Islet of Langerhans (tissue), 1 donor: ENCODE measurements around the gene SHISA6.

Source experiments
- FAIRE-seq: peaks from one replicate; lab custom pipeline; 2011; peaks lifted over from hg19 to GRCh38; lab: Jason Lieb, UNC

Gene SHISA6

DNA sequence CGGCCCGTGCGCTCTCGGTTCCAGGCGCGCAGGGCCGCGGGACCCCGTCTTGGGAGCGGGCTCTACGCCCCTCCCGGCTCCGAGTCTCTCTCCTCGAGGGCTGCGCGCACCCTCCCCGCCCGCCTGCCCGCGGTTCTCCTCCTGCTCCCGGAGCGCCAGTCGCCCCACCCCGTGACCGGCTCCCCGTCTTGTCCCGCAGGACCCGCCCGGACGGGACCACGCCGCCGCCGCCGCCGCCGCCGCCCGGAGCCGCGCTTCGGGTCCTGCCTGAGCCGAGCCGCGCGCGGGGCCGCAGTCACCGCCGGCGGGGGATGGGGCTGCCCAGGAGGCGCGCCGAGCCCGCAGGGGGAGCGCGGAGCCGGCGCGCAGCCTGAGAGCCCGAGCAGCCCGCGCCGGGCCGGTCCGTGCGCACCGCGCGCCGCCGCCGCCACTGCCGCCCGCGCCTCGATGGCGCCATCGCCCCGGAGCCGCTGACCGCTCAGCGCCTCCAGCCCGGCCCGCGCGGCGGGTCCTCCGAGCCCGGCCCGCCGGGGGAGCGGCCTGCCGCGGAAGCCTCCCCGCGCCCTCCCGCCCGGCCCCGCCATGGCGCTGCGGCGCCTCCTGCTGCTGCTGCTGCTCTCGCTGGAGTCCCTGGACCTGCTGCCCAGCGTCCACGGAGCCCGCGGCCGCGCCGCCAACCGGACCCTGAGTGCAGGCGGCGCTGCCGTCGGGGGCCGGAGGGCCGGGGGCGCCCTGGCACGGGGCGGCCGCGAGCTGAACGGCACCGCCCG lies at the start of gene SHISA6:
SHISA6 (plus strand) TSS at position 373 of the 770 bp plus-strand sequence.
- no peak for FAIRE-seq

DNA sequence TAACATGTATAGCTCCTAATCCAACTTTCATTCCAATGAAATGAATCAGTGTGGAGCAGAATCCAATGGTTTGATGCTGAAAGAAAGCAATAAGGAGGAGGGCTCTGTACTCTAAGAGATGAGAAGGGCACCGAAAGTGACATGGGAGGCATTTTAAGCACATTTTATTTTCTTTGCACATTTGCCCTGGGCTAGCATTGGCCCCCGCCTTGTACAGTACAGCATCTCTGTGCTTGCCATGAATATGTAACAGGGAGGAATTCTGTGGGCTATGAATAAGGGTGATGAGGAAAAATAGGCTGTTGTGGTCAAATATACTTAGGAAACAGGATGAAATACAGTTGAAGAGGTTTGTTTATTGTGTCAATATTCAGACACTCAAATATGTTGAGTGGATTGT lies 45.2 kb upstream of the SHISA6 start:
- FAIRE-seq: no peak

DNA sequence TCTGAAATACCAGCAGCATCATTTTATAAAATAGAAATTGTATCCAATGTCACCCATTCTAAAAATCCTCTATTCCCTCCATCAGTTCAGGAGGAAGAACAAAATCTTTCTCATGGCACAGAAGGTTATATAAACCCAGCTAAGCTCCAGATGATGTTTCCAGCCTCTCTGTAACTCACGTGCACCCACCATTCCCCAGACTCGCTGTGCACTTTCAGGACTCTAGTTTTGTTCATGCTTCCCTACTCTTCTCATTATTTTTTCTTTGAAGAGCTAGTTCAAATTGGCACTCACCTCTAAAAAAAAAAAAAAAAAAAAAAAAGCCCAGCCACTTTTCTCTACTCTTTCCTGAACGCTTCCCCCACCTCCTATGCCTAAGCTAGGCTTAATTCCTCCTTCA lies 36.0 kb upstream of the SHISA6 start:
- FAIRE-seq: no peak

DNA sequence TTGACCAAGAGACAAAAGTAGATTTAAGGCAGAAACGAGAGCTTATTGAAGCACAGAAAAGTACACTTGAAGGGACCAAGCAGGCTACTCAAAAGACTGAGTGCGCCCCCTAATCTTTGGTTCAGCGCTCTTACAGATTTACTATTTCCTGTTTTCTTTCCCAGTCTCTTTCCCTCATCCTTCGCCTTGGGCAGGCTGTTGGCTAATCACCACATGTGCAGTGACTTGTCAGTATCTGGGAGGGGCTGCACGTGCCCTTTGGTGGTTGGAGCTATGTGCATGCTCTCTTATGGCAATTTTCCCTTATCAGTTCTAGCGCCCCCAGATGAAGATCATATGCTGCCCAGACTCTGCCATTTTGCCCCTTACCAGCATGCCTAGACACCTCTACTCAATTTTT lies 35.4 kb upstream of the SHISA6 start:
- FAIRE-seq: no peak

DNA sequence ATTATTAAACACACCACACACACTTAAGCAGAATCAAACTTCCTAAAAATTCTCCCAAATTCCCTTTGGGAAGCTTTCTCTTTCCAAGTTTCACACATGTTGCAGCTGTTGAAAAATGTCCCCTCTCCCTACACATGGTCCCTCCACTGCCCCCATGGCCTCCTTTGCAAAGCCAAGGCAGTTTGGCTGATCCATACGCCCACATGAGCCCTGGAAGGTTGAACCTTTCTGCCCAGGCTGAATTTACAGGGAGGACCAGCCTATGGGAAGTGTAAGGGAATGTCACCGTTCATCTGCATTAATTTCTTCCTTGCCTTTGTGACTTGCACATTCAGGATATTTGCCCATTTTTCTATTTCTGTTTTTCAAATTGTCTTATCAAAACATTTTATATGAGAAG lies 31.1 kb upstream of the SHISA6 start:
- FAIRE-seq: no peak

DNA sequence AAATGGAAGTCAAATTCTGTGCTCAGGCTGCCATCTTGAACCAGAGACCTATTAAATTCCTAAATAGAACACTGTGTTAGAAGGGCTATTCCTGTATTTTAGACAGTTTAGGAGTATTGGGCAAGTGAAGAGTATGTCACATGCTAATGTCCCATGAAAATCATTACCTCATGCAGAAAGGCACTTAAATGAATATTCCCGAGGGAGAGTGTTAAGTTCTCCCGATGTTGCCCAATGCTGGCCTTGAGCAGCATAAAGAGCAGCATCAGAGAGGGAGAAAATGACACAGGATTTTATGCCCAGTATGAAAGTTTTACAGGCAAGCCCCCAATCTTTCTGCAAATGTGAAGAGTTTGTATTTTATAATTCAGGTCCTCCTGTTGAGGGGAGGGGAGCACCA lies 28.2 kb upstream of the SHISA6 start:
- FAIRE-seq: no peak

DNA sequence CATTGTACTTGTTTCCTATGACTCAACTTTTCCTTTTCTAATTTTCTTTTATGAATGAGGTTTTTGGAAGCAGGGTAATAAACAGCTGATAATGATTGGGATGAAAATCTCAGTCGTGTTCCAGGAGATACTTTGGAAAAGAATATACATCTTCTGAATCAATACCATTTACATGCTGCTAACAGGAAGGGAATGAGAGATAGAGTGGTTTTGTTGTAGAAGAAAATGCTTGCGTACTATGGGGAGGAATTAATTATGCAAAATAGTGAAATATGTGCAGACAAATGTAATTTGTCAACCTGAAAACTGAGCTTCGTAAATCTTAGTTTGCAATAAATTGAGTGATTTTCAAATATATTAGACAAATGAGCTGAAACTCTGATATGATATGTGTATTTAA lies 24.0 kb upstream of the SHISA6 start:
- no peak for FAIRE-seq

DNA sequence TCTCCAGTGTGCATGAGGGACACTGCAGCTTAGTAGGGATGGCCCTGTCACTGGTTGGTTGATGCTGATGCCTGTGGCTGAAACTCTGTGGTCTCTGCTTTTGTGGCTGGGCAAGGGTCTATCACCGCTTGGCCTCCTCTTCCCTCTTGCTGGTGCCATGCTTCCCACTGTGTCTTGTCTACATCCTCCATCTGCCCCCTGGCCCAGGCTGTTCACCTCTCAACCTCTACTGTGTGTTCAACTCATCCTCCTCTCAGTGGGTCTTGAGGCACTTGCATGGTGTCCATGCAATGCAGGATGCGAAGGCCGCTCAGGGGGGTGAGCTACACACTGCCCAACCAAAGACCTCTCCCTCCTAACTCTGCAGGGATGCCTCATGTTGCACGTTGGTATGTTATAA lies 19.8 kb upstream of the SHISA6 start:
- FAIRE-seq: no peak

DNA sequence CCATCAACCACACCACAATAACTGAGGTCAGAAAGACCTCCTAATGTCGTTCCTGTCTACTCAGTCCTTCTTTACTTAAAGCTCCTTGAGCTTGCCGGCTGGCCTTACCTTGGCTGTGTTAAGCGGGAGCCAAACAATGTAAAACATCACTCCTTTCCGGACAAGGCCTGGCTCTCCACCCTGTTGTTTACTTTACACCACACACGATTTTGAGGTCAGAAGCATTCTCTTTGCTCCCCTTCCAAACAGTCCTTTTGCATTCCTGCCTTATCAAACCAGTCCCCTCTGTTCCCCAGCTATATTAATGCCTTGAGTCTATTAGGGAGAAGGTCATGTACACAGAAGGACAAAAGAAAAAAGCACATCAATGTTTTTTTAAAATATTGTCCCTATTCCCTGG lies 19.3 kb upstream of the SHISA6 start:
- FAIRE-seq: no peak

DNA sequence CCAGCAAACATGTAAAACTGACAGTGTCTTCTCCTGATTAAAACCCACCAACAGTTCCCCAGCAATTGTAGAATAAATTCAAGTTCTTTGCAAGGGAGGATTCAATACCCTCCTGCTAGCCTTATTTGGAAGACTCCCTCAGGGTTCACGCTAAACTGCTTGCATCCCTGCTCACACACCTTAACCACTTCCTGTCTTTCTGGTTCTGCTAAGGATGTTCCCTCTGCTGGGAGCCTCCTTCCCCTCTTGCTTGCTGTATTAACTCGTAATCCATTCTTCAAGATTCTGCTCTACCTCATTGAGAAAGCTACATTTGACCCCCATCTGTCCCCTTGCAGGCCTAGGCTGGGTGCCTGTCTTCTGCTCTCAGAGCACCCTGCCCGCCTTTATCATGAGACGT lies 2.3 kb upstream of the SHISA6 start:
- no peak for FAIRE-seq

DNA sequence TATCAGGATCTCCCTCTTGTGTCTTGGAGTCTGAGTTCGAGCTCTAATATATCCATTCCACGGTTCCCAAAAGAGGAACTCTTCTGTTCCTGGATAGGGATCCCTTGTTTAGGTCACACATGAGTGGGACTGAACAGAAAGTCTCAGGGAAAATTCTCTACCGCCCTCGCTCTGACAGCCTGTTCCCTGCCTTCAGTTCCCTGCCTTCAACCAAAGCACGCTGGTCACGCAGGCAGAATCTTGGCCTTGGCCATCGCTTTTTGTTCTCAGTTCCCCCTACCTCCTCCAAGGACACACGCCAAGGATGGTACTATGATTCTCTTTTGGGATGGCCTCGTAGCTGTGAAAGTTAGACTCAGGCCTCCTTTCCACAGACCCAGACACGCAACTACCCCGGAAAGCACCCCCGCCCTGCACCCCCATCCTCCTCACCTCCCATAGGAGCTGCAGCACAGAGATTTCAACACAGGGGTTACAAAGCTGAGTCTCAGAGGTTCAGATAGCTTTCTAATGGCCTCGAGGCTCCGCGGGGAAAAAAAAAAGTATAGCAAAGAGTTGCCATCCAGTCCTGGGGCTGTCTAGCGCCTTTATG lies 1.5 kb upstream of the SHISA6 start:
- no peak for FAIRE-seq

DNA sequence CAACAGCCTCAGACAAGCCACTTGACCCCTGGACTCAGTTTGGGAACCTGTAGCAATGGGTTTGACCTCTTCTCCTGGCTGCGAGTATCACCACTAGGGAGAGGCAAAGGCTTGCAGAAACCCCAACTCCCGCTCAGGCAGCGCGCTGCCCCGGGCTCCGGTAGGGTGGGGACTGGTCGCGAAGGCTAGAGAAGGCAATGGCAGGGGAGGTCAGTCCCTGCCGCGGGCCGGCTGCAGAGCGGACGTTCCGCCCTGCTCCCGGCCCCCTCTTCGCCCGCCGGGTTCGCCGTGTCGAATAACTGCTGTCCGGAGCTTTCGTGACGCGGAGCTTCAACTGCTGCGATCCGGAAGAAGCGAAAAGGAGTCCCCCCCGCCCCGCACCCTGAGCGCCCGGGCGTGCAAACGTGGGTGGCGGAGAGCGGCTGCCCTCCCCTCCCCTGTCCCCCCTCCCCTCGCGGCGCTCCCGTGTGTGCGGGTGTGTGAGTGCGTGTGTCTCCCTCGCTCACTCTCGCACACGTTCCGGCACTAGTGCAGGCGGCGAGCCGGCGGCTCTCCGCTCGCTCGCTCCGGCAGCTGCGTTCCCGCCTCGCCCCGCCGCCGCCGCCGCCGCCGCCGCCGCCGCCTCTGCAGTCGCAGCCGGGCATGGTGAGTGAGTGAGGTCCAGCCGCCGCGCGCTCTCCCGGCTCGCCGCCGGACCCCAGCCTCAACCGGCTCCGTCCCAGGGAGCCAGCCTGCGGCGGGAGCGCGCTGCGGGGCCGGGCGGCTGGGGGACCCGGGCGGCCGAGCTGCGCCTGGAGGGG lies 772 bp upstream of the SHISA6 start:
- no peak for FAIRE-seq

DNA sequence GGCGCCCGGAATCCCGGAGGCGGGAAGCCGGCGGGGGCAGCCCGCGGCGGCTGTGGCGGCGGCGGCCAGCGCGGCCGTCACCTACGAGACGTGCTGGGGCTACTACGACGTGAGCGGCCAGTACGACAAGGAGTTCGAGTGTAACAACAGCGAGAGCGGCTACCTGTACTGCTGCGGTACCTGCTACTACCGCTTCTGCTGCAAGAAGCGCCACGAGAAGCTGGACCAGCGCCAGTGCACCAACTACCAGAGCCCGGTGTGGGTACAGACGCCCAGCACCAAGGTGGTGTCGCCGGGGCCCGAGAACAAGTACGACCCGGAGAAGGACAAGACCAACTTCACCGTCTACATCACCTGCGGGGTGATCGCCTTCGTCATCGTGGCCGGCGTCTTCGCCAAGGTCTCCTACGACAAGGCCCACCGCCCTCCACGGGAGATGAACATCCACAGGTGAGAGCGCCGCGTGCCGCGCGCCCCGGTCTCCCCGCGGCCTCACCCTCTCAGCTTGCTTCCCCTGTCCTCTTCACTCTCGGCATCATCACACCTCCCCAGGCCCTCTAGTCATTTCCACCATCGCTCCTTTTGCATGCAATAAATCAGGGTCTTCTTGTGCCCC lies 706 bp downstream of the SHISA6 start:
- FAIRE-seq: no peak

DNA sequence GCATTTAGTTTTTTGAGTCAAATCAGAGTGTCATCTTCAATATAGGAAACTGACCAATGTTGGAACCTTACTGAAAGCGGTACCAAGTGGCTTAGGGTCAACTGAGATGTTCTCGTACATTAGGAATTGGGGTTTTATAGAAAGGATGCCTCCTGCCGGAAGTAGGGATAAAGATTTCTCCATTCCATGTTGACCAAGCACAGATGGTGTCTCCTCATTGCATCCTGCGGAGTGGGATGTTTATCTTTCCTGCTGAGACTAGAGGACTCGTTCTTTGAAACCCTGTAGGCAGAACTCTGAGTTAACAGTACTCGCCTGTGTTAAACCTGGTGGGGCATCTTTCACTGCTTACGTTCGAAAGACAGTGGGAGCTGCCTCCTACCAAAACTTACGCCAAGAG lies 1.4 kb downstream of the SHISA6 start:
- FAIRE-seq: no peak

DNA sequence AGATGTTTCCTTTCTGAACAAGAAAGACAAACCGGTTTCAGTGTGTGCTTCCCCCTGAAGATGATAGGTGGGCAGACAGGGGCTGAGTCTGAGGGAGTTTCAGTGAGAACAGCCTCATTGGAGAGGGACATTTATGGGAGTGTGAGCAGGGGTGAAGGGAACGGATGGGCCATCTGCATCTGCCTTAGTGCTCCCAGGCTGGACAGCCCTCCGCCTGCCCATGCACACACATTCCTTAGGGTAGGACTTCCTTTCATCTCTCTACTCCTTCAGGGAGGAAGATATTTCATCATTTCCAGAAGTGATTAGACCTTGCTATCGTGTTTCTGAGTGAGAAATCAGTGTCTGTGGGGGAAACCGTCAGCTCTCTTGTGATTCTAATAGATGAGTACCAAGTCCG lies 3.8 kb downstream of the SHISA6 start:
- FAIRE-seq: no peak

DNA sequence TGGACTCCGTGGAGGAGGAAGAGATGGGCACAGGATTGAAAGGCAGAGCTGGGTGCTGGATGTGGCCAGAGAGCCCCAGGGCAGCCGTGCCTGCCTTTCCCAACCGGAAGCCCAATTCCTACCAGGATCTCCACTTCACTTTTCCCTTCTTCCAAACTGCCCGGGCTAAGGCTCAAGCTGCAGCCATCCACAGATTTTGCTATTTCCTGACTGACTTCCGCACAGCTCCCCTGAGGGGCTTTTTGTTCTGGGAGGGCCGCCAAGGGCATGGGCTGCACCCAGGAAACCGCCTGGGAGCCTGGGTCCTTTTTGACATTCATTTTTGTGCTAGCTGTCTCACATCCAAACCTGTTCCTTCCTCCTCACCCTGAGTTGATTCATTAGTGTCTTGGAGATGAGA lies 4.2 kb downstream of the SHISA6 start:
- FAIRE-seq: no peak

DNA sequence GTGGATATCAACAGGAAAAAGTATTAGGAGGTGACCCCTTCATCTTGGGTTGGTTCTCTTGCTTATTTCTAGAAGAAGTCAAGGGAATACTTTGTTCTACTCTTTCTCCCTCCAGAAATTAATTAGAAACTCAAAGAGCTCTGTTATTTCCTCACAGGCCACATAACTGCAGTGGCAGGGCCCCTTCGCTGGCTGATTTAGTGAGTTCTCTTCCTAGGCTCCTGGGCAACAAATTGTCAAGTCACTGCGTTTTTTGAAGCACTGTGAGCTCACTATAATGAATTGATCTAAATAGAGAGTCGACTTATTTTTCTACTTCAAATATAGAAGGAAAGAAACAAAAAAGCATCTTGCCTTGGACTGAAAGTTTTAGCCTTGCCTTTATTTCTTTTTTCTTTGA lies 4.8 kb downstream of the SHISA6 start:
- no peak for FAIRE-seq

DNA sequence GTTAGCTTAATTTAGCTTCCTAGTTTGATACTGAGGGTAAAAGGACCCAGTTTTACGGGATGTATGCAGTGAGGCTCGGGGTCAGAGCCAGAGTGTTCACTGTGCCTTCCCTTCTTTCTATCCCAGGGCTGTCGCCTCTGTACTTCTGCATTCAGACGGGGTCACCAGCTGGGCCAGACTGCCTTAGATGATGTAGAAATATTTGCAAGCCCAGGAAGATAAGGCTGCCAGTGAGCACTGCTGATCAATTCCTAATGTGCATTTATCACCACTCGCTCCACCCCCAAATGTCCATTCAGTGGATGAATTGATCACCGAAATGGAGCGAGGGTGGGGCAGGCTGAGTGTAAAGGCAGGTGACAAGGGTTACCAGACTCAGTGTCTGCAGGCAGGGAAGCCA lies 9.1 kb downstream of the SHISA6 start:
- no peak for FAIRE-seq

DNA sequence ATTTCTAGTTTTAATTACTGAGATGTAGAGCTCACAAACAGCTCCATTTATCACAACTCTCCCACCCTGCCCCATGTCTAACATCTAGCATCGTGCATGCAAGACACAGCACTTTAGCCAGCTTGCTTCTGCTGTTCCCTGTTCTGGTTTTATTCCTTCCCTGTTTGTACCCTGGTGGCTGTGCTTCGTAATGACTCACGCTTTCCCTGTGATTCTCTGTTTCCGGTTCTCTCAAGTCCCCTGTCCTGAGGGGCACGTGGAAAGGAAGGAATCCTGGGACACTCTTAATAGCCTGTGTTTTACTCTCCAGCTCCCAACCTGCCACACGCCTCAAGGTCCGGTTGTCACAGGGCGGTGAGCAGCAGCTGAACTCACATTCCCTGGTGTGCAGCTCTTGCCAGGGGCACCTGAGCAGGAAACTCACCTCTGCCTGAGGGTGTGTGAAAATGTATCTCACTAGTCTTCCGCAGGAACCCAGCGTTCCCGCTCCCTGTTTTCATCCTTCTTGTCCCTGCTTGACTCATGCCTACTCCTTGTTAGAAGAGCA lies 10.6 kb downstream of the SHISA6 start:
- FAIRE-seq: no peak

DNA sequence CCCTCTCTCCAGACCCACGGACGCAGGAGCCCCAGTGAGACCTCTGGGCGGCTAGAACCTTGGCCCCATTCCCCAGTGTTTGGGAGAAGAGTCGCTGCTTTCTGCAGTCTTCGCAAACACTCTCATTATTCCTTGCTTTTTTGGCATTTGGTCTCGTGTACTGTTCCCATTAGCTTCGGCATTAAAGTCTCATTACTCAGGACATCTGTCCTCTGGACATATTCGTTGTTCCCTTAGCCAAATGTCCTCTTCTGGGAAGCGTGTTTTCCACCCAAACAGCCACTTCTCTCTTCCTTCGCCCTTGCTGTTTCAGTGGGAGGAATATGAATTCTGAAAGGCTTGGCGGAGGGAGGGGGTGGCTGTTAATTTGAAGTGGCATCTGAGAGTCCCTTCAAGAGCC lies 11.1 kb downstream of the SHISA6 start:
- FAIRE-seq: no peak

DNA sequence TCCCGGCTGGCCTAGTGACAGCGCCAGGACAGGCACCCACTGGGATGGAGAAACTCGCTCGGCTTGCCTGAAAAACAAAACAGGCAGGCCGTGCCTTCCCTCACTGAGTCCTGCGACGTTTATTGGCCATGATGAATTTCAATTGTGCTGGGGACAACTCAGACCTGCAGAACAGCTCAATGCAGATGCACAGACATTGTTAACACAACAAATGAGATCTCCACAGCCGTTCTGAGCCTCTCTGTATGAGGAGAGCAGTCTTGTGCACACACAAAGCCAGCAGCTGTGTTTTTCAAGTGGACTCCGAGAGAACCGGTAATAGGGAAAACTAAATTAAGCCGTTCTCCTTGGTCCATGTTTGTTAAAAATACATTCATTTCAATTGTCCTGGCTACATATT lies 15.9 kb downstream of the SHISA6 start:
- no peak for FAIRE-seq

DNA sequence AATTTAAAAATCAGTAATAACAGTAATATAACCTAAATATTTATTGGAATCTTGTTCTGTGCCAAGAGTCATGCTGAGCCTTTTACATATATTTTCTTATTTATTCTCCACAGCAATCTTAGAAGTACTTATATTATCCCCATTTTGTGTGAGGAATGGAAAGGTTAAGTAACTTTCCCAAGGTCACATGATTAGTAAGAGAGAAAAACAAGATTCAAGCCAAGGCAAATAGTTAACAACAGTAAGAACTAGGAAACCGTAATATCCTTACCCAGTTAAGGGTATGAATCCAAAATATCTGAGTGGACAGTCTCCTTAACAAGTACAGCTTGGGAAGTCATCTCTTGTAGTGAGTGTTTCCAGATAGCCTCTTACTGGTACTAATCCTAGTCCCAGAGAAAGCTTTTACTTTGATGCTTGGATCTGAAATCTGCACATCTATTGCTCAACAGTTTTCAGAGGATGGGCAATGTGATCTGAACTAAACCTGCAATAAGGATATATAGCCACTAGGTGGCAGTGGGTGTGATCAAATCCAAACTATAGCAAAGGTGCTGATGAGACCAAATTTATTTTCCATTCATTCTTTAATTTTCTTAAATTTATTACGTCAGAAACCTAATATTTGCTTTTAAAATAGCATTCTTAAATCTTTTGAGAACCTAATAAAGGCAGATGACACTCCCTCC lies 23.3 kb downstream of the SHISA6 start:
- FAIRE-seq: no peak
